C4-2B (cell line): Measurements from ENCODE around the gene MAPK8IP1.

ENCODE experiments used
- H3K27ac ChIP-seq: fragments of 450-650 bp; 2 replicates; pipeline ENCODE4 v1.5.1; 2017
- ZFX ChIP-seq: fragments of 450-650 bp; IDR thresholded peaks from 2 replicates; pipeline ENCODE4 v1.6.1; 2017
- TF ChIP-seq, protein P1 (sequence below): fragments of 450-650 bp; conservative IDR thresholded peaks from 2 replicates; pipeline ENCODE4 v1.5.1; 2017; ENCODE audit warnings: mild to moderate bottlenecking

Gene MAPK8IP1

DNA sequence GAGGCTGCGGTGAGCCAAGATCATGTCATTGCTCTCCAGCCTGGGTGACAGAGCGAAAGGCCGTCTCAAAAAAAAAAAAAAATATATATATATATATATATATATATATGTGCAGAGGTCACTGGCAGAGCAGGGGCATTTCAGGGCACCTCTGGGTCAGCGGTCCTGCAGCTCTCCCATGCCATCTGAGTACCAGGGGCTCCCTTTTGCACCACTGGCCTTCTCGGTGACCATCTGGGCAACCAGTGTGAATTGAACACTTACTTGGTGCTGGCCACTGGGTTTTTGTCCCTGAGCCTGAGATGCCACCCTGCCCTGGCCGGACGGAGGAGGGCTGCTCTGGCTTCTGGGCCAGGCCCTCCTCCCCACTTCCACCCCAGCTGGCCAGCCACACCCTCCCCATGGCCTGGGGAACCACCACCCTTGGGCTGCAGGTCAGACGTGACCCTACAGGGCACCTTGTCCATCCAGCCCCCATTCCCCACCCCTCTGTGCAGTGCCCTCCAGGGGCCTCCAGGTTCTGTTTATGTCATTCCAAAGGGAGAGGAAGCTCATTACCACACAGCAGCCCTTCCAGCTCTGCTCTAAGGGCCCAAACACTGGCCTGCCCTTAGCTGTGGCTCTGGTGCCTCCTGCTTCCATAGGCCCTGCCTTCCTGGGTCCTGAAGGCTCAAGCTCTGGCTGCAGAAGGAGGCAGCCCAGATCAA lies 10.3 kb downstream of the MAPK8IP1 start:
- TF ChIP-seq ZFX, result no peak
- TF ChIP-seq, protein P1, sequence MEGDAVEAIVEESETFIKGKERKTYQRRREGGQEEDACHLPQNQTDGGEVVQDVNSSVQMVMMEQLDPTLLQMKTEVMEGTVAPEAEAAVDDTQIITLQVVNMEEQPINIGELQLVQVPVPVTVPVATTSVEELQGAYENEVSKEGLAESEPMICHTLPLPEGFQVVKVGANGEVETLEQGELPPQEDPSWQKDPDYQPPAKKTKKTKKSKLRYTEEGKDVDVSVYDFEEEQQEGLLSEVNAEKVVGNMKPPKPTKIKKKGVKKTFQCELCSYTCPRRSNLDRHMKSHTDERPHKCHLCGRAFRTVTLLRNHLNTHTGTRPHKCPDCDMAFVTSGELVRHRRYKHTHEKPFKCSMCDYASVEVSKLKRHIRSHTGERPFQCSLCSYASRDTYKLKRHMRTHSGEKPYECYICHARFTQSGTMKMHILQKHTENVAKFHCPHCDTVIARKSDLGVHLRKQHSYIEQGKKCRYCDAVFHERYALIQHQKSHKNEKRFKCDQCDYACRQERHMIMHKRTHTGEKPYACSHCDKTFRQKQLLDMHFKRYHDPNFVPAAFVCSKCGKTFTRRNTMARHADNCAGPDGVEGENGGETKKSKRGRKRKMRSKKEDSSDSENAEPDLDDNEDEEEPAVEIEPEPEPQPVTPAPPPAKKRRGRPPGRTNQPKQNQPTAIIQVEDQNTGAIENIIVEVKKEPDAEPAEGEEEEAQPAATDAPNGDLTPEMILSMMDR, result no peak
- no peak overlapping the region for H3K27ac ChIP-seq

DNA sequence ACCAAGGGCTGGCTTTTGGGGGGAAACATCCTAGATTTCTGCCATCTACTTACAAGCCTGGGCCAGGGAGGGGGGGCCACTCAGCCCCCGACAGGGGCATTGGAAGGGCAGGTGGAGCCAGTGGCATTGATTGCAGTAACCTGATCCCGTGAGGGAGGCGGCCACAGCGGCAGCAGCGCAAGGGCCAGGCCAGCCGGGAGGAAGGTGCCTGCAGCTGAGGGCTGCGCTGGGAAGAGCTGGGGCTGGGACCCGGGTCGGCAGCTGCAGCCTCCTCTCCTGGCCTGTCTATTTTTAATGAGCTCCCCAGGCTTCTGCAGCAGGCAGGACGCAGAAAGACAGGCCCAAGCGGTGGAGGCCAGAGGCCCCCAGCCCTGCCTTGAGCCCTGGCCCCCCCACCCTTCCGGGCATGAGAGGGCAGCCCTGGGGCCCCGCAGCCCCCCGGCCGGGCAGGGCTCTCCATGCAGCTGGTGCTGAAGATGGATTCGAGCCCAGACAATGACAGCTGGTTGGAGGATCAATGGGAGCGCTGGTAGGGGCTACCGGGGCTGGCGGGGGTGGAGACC lies 11.1 kb downstream of the MAPK8IP1 start:
- H3K27ac ChIP-seq, result no peak overlapping the region
- TF ChIP-seq, protein P1, result no peak
- TF ChIP-seq ZFX, result no peak

DNA sequence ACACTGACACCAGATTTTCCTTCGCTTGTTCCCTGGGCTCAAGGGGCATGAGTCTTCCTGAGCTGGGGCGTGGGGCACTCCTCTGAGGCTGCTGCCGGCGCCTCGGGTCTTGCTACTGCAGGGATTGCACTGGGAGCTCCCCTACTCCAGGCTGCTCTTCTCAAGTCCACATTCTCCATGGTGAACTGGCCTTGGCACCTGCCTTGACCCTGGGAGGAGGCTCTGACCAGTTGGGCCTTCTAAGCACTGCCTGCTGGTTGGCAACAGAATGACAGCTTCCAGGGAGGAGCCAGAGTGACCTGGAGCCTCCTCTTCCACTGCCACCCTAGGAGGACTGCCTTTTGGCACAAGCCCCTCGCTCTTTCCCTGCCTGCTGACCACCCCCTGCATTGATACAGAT lies 12.1 kb downstream of the MAPK8IP1 start:
- no peak for TF ChIP-seq ZFX
- TF ChIP-seq, protein P1, result no peak
- no peak overlapping the region for H3K27ac ChIP-seq

DNA sequence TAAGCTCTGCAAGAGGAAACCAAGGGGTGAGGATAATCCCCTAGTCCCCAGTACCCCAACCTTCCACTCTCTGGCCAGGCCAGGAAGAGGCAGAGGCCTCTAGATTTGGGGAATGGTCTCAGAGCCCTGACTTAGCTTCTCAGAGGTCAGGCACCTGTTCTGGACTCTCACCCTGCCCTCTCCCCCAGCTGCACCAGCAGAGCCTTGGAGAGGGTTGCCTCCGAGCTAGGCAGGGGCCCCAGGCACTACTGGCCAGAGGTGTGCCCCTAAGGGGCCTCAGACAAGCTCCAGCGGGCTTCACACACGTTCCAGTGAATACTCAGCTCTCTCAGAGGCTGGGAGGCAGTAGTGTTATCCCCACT lies 13.6 kb downstream of the MAPK8IP1 start:
- TF ChIP-seq ZFX, result no peak
- TF ChIP-seq, protein P1, result no peak
- H3K27ac ChIP-seq, result peak overlapping the region; percentile 77

DNA sequence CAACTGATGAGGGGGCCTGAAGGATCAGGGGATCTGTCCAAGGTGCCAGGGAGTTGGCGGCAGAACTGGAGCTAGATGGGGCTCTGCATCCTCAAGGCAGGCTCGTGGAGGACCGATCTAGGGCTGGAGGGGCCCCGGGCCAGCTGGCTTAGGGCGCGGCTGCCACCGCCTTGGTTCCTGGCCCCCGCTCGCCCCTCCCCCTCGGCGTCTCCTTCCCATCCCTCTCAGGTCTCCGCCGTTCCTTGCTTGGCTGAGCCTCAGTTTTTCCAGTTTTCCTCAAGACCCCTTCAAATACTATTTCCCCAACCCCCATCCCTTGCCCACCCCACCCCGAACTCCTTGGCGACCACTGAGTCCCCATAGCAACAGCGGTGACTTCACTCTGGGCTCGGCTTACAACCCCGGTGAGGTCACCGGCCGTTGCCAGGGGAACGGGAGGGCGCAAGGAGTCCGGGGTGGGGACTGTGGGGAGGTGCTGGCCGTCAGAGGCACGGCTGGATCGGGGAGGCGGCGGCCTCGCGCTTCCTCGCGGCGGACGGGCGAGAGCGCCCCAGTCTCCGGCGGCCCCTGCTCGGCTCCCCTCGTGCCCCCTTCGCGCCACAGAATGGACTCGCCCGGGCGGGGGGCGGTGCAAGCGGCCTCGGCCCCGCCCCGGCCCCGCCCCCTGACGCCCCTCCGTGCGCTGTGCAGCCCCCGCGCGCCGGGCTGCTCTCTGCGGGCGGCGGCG lies 14.2 kb downstream of the MAPK8IP1 start:
- TF ChIP-seq, protein P1, result no peak
- TF ChIP-seq ZFX, result no peak
- peak overlapping the region; percentile 77 for H3K27ac ChIP-seq

DNA sequence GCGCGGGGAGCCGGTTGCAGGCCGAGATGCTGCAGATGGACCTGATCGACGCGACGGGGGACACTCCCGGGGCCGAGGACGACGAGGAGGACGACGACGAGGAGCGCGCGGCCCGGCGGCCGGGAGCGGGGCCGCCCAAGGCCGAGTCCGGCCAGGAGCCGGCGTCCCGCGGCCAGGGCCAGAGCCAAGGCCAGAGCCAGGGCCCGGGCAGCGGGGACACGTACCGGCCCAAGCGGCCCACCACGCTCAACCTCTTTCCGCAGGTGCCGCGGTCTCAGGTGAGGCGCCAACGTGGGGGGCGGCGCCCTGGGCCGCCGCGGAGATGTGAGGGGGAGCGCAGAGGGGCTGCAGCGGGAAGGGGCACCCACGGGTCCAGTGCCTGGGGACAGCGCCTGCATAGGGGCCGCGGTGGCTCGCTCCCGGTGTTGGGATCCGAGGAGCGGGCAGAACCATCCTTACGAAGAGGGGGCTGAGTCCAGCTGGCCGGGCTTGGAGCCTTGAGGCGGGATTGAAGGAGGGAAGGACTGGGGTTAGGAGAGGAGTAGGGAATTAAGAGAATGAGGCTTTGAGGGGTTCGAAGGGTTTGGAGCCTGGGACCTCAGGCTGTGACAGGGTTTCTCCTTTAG lies 14.8 kb downstream of the MAPK8IP1 start:
- peak overlapping the region; percentile 77 for H3K27ac ChIP-seq

DNA sequence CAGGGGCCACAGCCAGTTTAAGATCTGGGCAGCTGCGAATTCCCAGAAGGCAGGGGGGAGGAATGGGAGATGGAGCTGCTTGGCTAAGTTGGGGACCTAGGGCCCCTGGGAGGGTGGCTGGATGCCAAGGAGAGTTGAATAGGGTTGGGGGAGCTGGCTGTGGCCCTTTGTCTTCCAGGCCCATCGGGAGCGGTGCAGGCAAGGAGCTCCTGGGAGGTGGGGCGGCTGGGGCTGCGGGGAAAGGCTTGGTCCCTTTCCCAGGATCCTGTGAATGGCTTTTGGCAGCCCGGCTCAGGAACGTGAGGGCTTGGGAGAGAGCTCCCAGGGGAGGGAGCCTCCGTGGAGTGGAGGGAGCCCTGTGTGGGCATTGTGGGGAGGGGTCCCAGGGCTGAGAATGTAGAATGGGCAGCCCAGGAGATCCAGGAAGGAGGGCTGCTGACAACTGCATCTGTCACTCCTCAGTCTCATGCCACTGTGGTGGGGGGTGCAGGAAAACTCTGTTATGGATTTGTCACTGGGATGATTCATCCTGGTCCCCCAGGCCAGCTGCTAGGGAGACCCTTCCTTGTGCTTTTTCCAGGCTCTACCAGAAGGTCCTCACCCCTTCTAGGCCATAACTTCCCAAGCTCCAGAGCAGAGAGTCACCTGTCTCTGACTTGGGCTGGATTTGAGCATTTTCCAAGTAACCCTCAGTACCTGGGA lies 15.6 kb downstream of the MAPK8IP1 start:
- H3K27ac ChIP-seq, result no peak overlapping the region; the same call in 1 of the 2 replicates
- TF ChIP-seq, protein P1, result no peak
- TF ChIP-seq ZFX, result no peak

More for the DNA sequence above, 14.8 kb downstream of the MAPK8IP1 start:
- TF ChIP-seq ZFX, result peak; percentile 79; the same call in 1 of the 2 replicates
